K562 (cell line): ENCODE data around the gene ZNF143. TPM values are rescaled to one million over a fixed set of nuclear protein-coding genes. Genes with fewer than 3 reads are reported as not detected.
A peak's percentile ranks its signal among the peaks of the same experiment; 100 is the strongest.

Source experiments
- ARID1B ChIP-seq: fragments of 450-650 bp; IDR thresholded peaks from 2 replicates; pipeline ENCODE4 v1.6.1; 2016; ENCODE audit warnings: antibody characterized with exemption, mild to moderate bottlenecking, inconsistent platforms
- EGR1 ChIP-seq: fragments of 450-650 bp; conservative IDR thresholded peaks from 2 replicates; pipeline ENCODE4 v1.6.1; 2017; ENCODE audit warnings: mild to moderate bottlenecking
- HMG20B ChIP-seq: fragments of 250-450 bp; sonication (Bioruptor Pico); IDR thresholded peaks from 2 replicates; pipeline ENCODE4 v1.5.0; 2021; ENCODE audit warnings: mild to moderate bottlenecking
- RBFOX2 ChIP-seq: fragments of 200-400 bp; formaldehyde crosslinking; IDR thresholded peaks from 2 replicates; pipeline ENCODE4 v1.6.1; 2017; ENCODE audit warnings: low read depth, mild to moderate bottlenecking, low read length, moderate library complexity
- SUPT5H ChIP-seq: fragments of 450-650 bp; IDR thresholded peaks from 2 replicates; pipeline ENCODE4 v1.6.1; 2016
- ZNF282 ChIP-seq: sonication (generic); formaldehyde crosslinking; IDR thresholded peaks from 2 replicates; pipeline ENCODE4 v1.8.1; 2023; ENCODE audit warnings: missing genetic modification reagents
- polyA plus RNA-seq, 8 experiments: library from polyadenylated mRNA; depleted of rRNA in 4 of 8; stranded (reverse) in 5 of 8; unstranded in 3 of 8; fragments of >200 nt; fragmentation: Nextera tagmentation in 2 of 8; fragmentation: Illumina TruSeq in 1 of 8; extraction: Ambion mirVana in 2 of 8; extraction: Trizol in 1 of 8; gene quantifications; 2 replicates each; pipeline versions ENCODE4 v1.2.1 to v1.2.3, GENCODE V29; 2011 to 2014; ENCODE audit warnings: inconsistent platforms in 1 of 8, missing spikeins in 1 of 8
- total RNA-seq, 7 experiments: library from RNA; depleted of rRNA in 6 of 7; stranded (reverse); fragments of >200 nt in 6 of 7; fragmentation: Illumina TruSeq in 2 of 7; extraction: Trizol in 2 of 7; gene quantifications; 2 replicates each; pipeline versions ENCODE4 v1.2.1 to v1.2.3, GENCODE V29; 2011 to 2021; ENCODE audit warnings: low replicate concordance in 1 of 7
- TF ChIP-seq, protein P1 (sequence below), 2 experiments: IDR thresholded peaks in 1 of 2; conservative IDR thresholded peaks in 1 of 2; 2 replicates each; pipeline ENCODE4 v1.6.1; 2016; ENCODE audit warnings: low read depth in 2 of 2, mild to moderate bottlenecking in 1 of 2, missing compliant biosample characterization in 1 of 2, missing genetic modification characterization in 1 of 2, moderate library complexity in 1 of 2
- TF ChIP-seq, protein P2 (sequence below), 2 experiments: IDR thresholded peaks; 2 replicates each; pipeline ENCODE4 v1.6.1; 2011; ENCODE audit warnings: borderline replicate concordance in 1 of 2, control low read depth in 1 of 2, low read depth in 1 of 2, low read length in 1 of 2, mild to moderate bottlenecking in 1 of 2, mixed read lengths in 1 of 2, moderate library complexity in 1 of 2; ENCODE audit not compliant: insufficient read depth in 1 of 2, insufficient read length in 1 of 2, poor library complexity in 1 of 2, severe bottlenecking in 1 of 2; ENCODE audit errors: extremely low read depth in 1 of 2
- TF ChIP-seq, protein P3 (sequence below): sonication (generic); formaldehyde crosslinking; IDR thresholded peaks from 2 replicates; pipeline ENCODE4 v1.8.1; 2023; ENCODE audit warnings: mild to moderate bottlenecking, missing genetic modification reagents
- TF ChIP-seq, protein P4 (sequence below): sonication (generic); formaldehyde crosslinking; IDR thresholded peaks from 2 replicates; pipeline ENCODE4 v1.8.0; 2022; ENCODE audit warnings: missing genetic modification reagents, mild to moderate bottlenecking, moderate library complexity, borderline replicate concordance
- TF ChIP-seq, protein P5 (sequence below), 2 experiments: fragments of 450-650 bp; IDR thresholded peaks; 2 replicates each; pipeline ENCODE4 v1.6.1; 2016

Gene ZNF143
- total and polyA plus RNA-seq, 9 of the 15 experiments (the other 6 are each of a cell fraction or from before 2014, with no cell fraction given): 18.4 to 58.5 (median 27.1) TPM

DNA sequence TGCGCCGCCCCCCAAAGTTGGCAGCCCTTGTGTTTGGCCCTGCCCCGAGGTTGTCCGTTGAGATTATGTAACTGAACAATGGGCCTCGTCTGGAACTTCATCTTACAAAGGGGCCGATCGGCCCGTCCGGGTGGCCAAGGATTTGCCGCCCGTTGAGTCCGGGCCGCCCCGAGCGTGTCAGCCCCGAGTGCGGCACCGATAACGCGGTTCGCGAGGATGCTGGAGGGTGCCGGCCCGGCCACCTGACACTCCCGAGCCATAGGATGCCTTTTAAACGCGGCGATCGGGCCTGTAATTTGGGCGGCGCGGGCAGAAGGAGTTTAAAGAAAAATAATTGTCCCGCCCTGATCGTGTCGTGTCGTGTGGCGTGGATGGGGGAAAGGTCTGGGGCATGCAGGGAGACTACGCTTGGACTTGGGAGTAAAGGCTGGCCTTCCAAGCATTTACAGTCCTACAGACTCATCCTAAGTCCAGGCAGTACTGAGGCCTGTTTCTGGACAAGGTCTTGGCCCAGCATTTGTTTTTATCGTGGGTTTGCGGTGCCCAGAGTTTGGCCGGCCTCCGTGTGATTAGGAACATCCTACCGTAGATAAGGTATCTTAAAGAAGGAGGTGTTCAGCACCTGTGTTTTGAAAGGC lies 113.9 kb downstream of the ZNF143 start (continued):
- TF ChIP-seq, protein P1, sequence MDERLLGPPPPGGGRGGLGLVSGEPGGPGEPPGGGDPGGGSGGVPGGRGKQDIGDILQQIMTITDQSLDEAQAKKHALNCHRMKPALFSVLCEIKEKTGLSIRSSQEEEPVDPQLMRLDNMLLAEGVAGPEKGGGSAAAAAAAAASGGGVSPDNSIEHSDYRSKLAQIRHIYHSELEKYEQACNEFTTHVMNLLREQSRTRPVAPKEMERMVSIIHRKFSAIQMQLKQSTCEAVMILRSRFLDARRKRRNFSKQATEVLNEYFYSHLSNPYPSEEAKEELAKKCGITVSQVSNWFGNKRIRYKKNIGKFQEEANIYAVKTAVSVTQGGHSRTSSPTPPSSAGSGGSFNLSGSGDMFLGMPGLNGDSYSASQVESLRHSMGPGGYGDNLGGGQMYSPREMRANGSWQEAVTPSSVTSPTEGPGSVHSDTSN (CRISPR knock-in tag; IDR thresholded peaks at IDR 0.05; ENCODE audit: low read depth): no peak
- TF ChIP-seq, protein P1 (tag; conservative IDR thresholded peaks at IDR 0.05; ENCODE audit: low read depth): no peak
- TF ChIP-seq SUPT5H (peak; percentile 64), ARID1B (0 out of 2 replicates have a peak, but pooled peaks have one; percentile 37), ZNF282 (CRISPR knock-in tag) (no peak), EGR1 (no peak), HMG20B (CRISPR knock-in tag) (no peak), RBFOX2 (peak; percentile 84)
- TF ChIP-seq, protein P2, sequence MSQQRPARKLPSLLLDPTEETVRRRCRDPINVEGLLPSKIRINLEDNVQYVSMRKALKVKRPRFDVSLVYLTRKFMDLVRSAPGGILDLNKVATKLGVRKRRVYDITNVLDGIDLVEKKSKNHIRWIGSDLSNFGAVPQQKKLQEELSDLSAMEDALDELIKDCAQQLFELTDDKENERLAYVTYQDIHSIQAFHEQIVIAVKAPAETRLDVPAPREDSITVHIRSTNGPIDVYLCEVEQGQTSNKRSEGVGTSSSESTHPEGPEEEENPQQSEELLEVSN (IDR thresholded peaks at IDR 0.05; ENCODE audit: borderline replicate concordance in 1 of 2, extremely low read depth in 1 of 2, insufficient read depth in 1 of 2, insufficient read length in 1 of 2, low read depth in 1 of 2, low read length in 1 of 2, poor library complexity in 1 of 2, severe bottlenecking in 1 of 2): no peak
- TF ChIP-seq, protein P3, sequence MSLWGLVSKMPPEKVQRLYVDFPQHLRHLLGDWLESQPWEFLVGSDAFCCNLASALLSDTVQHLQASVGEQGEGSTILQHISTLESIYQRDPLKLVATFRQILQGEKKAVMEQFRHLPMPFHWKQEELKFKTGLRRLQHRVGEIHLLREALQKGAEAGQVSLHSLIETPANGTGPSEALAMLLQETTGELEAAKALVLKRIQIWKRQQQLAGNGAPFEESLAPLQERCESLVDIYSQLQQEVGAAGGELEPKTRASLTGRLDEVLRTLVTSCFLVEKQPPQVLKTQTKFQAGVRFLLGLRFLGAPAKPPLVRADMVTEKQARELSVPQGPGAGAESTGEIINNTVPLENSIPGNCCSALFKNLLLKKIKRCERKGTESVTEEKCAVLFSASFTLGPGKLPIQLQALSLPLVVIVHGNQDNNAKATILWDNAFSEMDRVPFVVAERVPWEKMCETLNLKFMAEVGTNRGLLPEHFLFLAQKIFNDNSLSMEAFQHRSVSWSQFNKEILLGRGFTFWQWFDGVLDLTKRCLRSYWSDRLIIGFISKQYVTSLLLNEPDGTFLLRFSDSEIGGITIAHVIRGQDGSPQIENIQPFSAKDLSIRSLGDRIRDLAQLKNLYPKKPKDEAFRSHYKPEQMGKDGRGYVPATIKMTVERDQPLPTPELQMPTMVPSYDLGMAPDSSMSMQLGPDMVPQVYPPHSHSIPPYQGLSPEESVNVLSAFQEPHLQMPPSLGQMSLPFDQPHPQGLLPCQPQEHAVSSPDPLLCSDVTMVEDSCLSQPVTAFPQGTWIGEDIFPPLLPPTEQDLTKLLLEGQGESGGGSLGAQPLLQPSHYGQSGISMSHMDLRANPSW (CRISPR knock-in tag): peak; percentile 27; the same call in 1 of the 2 replicates
- TF ChIP-seq, protein P4, sequence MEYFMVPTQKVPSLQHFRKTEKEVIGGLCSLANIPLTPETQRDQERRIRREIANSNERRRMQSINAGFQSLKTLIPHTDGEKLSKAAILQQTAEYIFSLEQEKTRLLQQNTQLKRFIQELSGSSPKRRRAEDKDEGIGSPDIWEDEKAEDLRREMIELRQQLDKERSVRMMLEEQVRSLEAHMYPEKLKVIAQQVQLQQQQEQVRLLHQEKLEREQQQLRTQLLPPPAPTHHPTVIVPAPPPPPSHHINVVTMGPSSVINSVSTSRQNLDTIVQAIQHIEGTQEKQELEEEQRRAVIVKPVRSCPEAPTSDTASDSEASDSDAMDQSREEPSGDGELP (CRISPR knock-in tag): peak; percentile 40; the same call in 1 of the 2 replicates
- TF ChIP-seq, protein P5, sequence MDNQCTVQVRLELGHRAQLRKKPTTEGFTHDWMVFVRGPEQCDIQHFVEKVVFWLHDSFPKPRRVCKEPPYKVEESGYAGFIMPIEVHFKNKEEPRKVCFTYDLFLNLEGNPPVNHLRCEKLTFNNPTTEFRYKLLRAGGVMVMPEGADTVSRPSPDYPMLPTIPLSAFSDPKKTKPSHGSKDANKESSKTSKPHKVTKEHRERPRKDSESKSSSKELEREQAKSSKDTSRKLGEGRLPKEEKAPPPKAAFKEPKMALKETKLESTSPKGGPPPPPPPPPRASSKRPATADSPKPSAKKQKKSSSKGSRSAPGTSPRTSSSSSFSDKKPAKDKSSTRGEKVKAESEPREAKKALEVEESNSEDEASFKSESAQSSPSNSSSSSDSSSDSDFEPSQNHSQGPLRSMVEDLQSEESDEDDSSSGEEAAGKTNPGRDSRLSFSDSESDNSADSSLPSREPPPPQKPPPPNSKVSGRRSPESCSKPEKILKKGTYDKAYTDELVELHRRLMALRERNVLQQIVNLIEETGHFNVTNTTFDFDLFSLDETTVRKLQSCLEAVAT (IDR thresholded peaks at IDR 0.05): peak; percentile 78 to 81; a peak in 2 of 4 replicates
